SK-N-SH treated with all-trans-retinoic acid at 6 μM for 48 hours (cell line): ENCODE measurements around the gene HPCAL1.

Experiments
- CSRNP3 ChIP-seq: fragments of 250-450 bp; sonication (Bioruptor Pico); IDR thresholded peaks from 2 replicates; pipeline ENCODE4 v1.5.1; 2021; ENCODE audit warnings: mild to moderate bottlenecking, moderate library complexity
- PATZ1 ChIP-seq: fragments of 250-450 bp; sonication (Bioruptor Pico); IDR thresholded peaks from 2 replicates; pipeline ENCODE4 v1.8.0; 2020; ENCODE audit warnings: mild to moderate bottlenecking, moderate library complexity, borderline replicate concordance
- PPARA ChIP-seq: fragments of 250-450 bp; sonication (Bioruptor Pico); IDR thresholded peaks from 2 replicates; pipeline ENCODE4 v1.5.0; 2020; ENCODE audit warnings: mild to moderate bottlenecking, borderline replicate concordance
- ZFP30 ChIP-seq: fragments of 450-650 bp; formaldehyde crosslinking; IDR thresholded peaks from 2 replicates; pipeline ENCODE4 v1.5.0; 2022; ENCODE audit warnings: mild to moderate bottlenecking, moderate library complexity

- no peak for TF ChIP-seq CSRNP3 (CRISPR knock-in tag)
- no peak for TF ChIP-seq PPARA (CRISPR knock-in tag)
- no peak for TF ChIP-seq ZFP30
- TF ChIP-seq PATZ1 (CRISPR knock-in tag), result no peak
Observed at GRCh38 chr2:10260130-10260529, 42.6 kb upstream of the HPCAL1 start.
